ENCODE data around the gene USP53.

The USP53 gene

DNA sequence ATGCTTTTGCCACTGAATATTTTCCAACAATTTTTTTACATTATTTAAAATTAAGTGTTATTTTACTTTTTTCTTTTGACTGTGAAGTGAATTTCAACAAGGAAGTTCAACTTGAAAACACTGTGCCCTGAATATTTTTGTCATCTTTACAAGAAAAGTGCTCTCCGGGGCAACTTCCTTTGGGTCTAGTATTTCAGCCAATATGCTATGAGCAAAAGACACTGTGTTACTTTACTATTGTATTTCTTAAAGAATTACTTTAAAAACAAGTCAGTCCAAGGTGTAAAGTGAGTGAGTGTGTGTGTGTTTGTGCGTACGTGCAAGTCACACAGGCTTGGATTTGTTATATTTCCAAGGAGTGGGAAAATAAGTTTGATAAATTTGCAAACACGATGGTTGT, 7.6 kb upstream of the USP53 start:
- no peak for ATAC-seq (ENCODE audit: insufficient read depth, low read depth)

DNA sequence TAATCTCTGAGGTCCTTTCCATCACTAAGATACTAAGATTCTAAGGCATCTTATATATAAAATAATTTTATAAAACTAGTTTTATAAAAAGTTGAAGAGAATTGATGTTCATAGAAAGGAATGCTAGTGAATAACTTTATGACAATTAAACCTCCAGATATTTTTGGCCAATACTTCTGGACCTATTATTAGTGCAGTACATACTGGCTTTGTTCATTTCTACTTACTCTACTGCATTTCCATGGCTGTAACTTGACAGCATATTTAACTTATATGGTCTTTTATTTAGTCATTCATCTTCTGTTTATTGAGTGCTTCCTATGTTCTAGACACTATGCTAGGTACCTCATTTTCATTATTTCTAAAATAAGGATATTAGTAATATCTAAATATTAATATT, 6.8 kb upstream of the USP53 start:
- Histone ChIP-seq H3K4me1 (ENCODE audit: insufficient read depth, low read length) (no peaks in the 10 kb centered on the region), H3K36me3 (ENCODE audit: insufficient read depth, low read length) (no peaks in the 10 kb centered on the region), H4K20me1 (ENCODE audit: insufficient read depth, low read length) (no peaks in the 10 kb centered on the region), H3K9me3 (ENCODE audit: insufficient read depth, low read length, severe bottlenecking) (no peaks in the 10 kb centered on the region), H2AFZ (ENCODE audit: low read depth, low read length) (no peak overlapping the region), H3K79me2 (ENCODE audit: insufficient read depth, low read length) (no peaks in the 10 kb centered on the region), H3K27me3 (ENCODE audit: insufficient read depth, low read length, poor library complexity) (no peaks in the 10 kb centered on the region), H3K4me3 (ENCODE audit: low read depth in 1 of 2, low read length in 2 of 2) (no peak overlapping the region), H3K27ac (ENCODE audit: low read length) (no peak overlapping the region), H3K4me2 (ENCODE audit: insufficient read depth, low read length) (no peak overlapping the region), H3K9ac (ENCODE audit: low read depth, low read length) (no peak overlapping the region)
- DNase-seq (no peak), ATAC-seq (ENCODE audit: insufficient read depth, low read depth) (no peak)
- TF ChIP-seq EZH2 (IDR thresholded peaks at IDR 0.05; ENCODE audit: borderline replicate concordance, low read depth, low read length, severe bottlenecking): no peak
- TF ChIP-seq, protein P1, sequence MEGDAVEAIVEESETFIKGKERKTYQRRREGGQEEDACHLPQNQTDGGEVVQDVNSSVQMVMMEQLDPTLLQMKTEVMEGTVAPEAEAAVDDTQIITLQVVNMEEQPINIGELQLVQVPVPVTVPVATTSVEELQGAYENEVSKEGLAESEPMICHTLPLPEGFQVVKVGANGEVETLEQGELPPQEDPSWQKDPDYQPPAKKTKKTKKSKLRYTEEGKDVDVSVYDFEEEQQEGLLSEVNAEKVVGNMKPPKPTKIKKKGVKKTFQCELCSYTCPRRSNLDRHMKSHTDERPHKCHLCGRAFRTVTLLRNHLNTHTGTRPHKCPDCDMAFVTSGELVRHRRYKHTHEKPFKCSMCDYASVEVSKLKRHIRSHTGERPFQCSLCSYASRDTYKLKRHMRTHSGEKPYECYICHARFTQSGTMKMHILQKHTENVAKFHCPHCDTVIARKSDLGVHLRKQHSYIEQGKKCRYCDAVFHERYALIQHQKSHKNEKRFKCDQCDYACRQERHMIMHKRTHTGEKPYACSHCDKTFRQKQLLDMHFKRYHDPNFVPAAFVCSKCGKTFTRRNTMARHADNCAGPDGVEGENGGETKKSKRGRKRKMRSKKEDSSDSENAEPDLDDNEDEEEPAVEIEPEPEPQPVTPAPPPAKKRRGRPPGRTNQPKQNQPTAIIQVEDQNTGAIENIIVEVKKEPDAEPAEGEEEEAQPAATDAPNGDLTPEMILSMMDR (IDR thresholded peaks at IDR 0.05; ENCODE audit: borderline replicate concordance, extremely low read depth, low read length, poor library complexity, severe bottlenecking): no peak

More for the DNA sequence above, 7.6 kb upstream of the USP53 start:
- no peaks in the 10 kb centered on the region for H3K36me3 ChIP-seq (ENCODE audit: insufficient read depth, low read length)
- no peaks in the 10 kb centered on the region for H3K79me2 ChIP-seq (ENCODE audit: insufficient read depth, low read length)
- no peaks in the 10 kb centered on the region for H3K9me3 ChIP-seq (ENCODE audit: insufficient read depth, low read length, severe bottlenecking)
- no peak for TF ChIP-seq EZH2 (IDR thresholded peaks at IDR 0.05; ENCODE audit: borderline replicate concordance, low read depth, low read length, severe bottlenecking)
- TF ChIP-seq, protein P1 (IDR thresholded peaks at IDR 0.05; ENCODE audit: borderline replicate concordance, extremely low read depth, low read length, poor library complexity, severe bottlenecking): no peak
- H3K4me3 ChIP-seq (ENCODE audit: low read depth in 1 of 2, low read length in 2 of 2): no peak overlapping the region
- no peak overlapping the region for H3K4me2 ChIP-seq (ENCODE audit: insufficient read depth, low read length)
- H4K20me1 ChIP-seq (ENCODE audit: insufficient read depth, low read length): no peaks in the 10 kb centered on the region
- no peak for DNase-seq
- H3K4me1 ChIP-seq (ENCODE audit: insufficient read depth, low read length): no peaks in the 10 kb centered on the region
- no peak overlapping the region for H2AFZ ChIP-seq (ENCODE audit: low read depth, low read length)
- H3K27me3 ChIP-seq (ENCODE audit: insufficient read depth, low read length, poor library complexity): no peaks in the 10 kb centered on the region
- H3K9ac ChIP-seq (ENCODE audit: low read depth, low read length): no peak overlapping the region
- H3K27ac ChIP-seq (ENCODE audit: low read length): no peak overlapping the region

GRCh38 chr4:119206178-119206577, 6.3 kb upstream of the USP53 start:
- Histone ChIP-seq H4K20me1 (ENCODE audit: insufficient read depth, low read length) (no peaks in the 10 kb centered on the region), H2AFZ (ENCODE audit: low read depth, low read length) (no peak overlapping the region), H3K4me1 (ENCODE audit: insufficient read depth, low read length) (no peaks in the 10 kb centered on the region), H3K27me3 (ENCODE audit: insufficient read depth, low read length, poor library complexity) (no peaks in the 10 kb centered on the region), H3K9me3 (ENCODE audit: insufficient read depth, low read length, severe bottlenecking) (no peaks in the 10 kb centered on the region), H3K9ac (ENCODE audit: low read depth, low read length) (no peak overlapping the region), H3K4me3 (ENCODE audit: low read depth in 1 of 2, low read length in 2 of 2) (no peak overlapping the region), H3K79me2 (ENCODE audit: insufficient read depth, low read length) (no peaks in the 10 kb centered on the region), H3K36me3 (ENCODE audit: insufficient read depth, low read length) (no peaks in the 10 kb centered on the region), H3K4me2 (ENCODE audit: insufficient read depth, low read length) (no peak overlapping the region), H3K27ac (ENCODE audit: low read length) (no peak overlapping the region)
- no peak for DNase-seq
- ATAC-seq (ENCODE audit: insufficient read depth, low read depth): no peak
- TF ChIP-seq EZH2 (IDR thresholded peaks at IDR 0.05; ENCODE audit: borderline replicate concordance, low read depth, low read length, severe bottlenecking): no peak
- TF ChIP-seq, protein P1 (IDR thresholded peaks at IDR 0.05; ENCODE audit: borderline replicate concordance, extremely low read depth, low read length, poor library complexity, severe bottlenecking): no peak

- Histone ChIP-seq H3K79me2 (ENCODE audit: insufficient read depth, low read length) (no peaks in the 10 kb centered on the region), H3K27me3 (ENCODE audit: insufficient read depth, low read length, poor library complexity) (no peaks in the 10 kb centered on the region), H4K20me1 (ENCODE audit: insufficient read depth, low read length) (no peaks in the 10 kb centered on the region), H3K36me3 (ENCODE audit: insufficient read depth, low read length) (no peaks in the 10 kb centered on the region), H3K4me1 (ENCODE audit: insufficient read depth, low read length) (no peaks in the 10 kb centered on the region), H3K9ac (ENCODE audit: low read depth, low read length) (no peak overlapping the region), H3K9me3 (ENCODE audit: insufficient read depth, low read length, severe bottlenecking) (no peaks in the 10 kb centered on the region), H3K4me3 (ENCODE audit: low read depth in 1 of 2, low read length in 2 of 2) (no peak overlapping the region), H2AFZ (ENCODE audit: low read depth, low read length) (no peak overlapping the region), H3K27ac (ENCODE audit: low read length) (no peak overlapping the region), H3K4me2 (ENCODE audit: insufficient read depth, low read length) (no peak overlapping the region)
- DNase-seq: no peak
- TF ChIP-seq, protein P1 (IDR thresholded peaks at IDR 0.05; ENCODE audit: borderline replicate concordance, extremely low read depth, low read length, poor library complexity, severe bottlenecking): no peak
- TF ChIP-seq EZH2 (IDR thresholded peaks at IDR 0.05; ENCODE audit: borderline replicate concordance, low read depth, low read length, severe bottlenecking): no peak
- ATAC-seq (ENCODE audit: insufficient read depth, low read depth): no peak
Observed at GRCh38 chr4:119207051-119207450, 5.5 kb upstream of the USP53 start.

Data from DND-41 (cell line).